Body of pancreas (tissue), 4 donors: Measurements from ENCODE around the gene PTPRN2. TPM values are rescaled to one million over a fixed set of nuclear protein-coding genes. Genes with fewer than 3 reads are reported as not detected.

Experiments
- ATAC-seq: fragments of 150-250 bp; one replicate; pipeline ENCODE4 v1.9.1; 2016
- DNase-seq, 4 donors: peaks; one replicate each; pipeline ENCODE4 v3.0.0-alpha.2; 2019
- H3K27ac ChIP-seq, 4 donors: fragments of 200-600 bp; sonication (generic); 1 replicate in 3 of 4; 2 replicates in 1 of 4; pipeline versions ENCODE4 v1.5.1 to v1.6.1; 2016 to 2019; ENCODE audit warnings: mild to moderate bottlenecking in 1 of 4, mixed read lengths in 1 of 4, moderate library complexity in 1 of 4
- H3K27me3 ChIP-seq, 2 donors: fragments of 200-600 bp; sonication (generic); one replicate each; pipeline ENCODE4 v1.6.0; 2016; ENCODE audit warnings: mild to moderate bottlenecking in 1 of 2
- H3K36me3 ChIP-seq, 2 donors: fragments of 200-600 bp; sonication (generic); replicated peaks in 1 of 2; 2 replicates each; pipeline ENCODE4 v1.5.1; 2016; ENCODE audit warnings: low read depth in 2 of 2; ENCODE audit not compliant: insufficient read depth in 1 of 2
- H3K4me1 ChIP-seq: fragments of 200-600 bp; sonication (generic); one replicate; pipeline ENCODE4 v1.6.0; 2016
- H3K4me3 ChIP-seq, 2 donors: fragments of 200-600 bp; sonication (generic); 1 replicate in 1 of 2; 2 replicates in 1 of 2; pipeline ENCODE4 v1.5.1; 2016 to 2019
- H3K9me3 ChIP-seq, 3 donors: fragments of 200-600 bp; sonication (generic); 1 replicate in 2 of 3; 2 replicates in 1 of 3; pipeline ENCODE4 v1.5.1; 2016
- POLR2A ChIP-seq, 3 donors: fragments of 450-650 bp; IDR thresholded peaks; one replicate each; pipeline ENCODE4 v1.6.1; 2016; ENCODE audit warnings: antibody characterized with exemption in 3 of 3, mild to moderate bottlenecking in 2 of 3
- WGBS, 2 donors: methylation state at CpG; one replicate each; pipeline ENCODE4 v1.1.5; 2017; 5-methylcytosine and 5-hydroxymethylcytosine counted together
- intact Hi-C: fragments of 100-400 bp; cut with DNase I; formaldehyde crosslinking; loops from one replicate; pipeline ENCODE4 v1.15.1; 2023
- total RNA-seq, 2 donors: library from RNA; depleted of rRNA; stranded (reverse); fragments of >200 nt; gene quantifications; one replicate each; pipeline ENCODE4 v1.1.0, GENCODE V29; 2016
- TF ChIP-seq, protein P1 (sequence below), 7 experiments: fragments of 450-650 bp in 4 of 7; fragments of 200-600 bp in 3 of 7; sonication (generic) in 3 of 7; IDR thresholded peaks; one replicate each; pipeline ENCODE4 v1.5.1; 2016 to 2019; ENCODE audit warnings: antibody characterized with exemption in 7 of 7

Gene PTPRN2
- total RNA-seq, 2 donors from 2014 or later = 31.6 to 76.1 TPM

GRCh38 chr7:158135931-158136330 is 451.7 kb downstream of the PTPRN2 start:
- 84 to 87% methylated on average over 16 of the region's 16 CpGs for WGBS, 2 donors
- TF ChIP-seq, protein P1, sequence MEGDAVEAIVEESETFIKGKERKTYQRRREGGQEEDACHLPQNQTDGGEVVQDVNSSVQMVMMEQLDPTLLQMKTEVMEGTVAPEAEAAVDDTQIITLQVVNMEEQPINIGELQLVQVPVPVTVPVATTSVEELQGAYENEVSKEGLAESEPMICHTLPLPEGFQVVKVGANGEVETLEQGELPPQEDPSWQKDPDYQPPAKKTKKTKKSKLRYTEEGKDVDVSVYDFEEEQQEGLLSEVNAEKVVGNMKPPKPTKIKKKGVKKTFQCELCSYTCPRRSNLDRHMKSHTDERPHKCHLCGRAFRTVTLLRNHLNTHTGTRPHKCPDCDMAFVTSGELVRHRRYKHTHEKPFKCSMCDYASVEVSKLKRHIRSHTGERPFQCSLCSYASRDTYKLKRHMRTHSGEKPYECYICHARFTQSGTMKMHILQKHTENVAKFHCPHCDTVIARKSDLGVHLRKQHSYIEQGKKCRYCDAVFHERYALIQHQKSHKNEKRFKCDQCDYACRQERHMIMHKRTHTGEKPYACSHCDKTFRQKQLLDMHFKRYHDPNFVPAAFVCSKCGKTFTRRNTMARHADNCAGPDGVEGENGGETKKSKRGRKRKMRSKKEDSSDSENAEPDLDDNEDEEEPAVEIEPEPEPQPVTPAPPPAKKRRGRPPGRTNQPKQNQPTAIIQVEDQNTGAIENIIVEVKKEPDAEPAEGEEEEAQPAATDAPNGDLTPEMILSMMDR (IDR thresholded peaks at IDR 0.05) = no peak
- TF ChIP-seq POLR2A (IDR thresholded peaks at IDR 0.05) = no peak

GRCh38 chr7:158134824-158135223 is 452.8 kb downstream of the PTPRN2 start:
- ATAC-seq (no peak), DNase-seq (no peak)
- H3K9me3 ChIP-seq = no peaks in the 10 kb centered on the region
- WGBS, 2 donors = 86 to 92% methylated on average over 4 of the region's 4 CpGs
- H3K4me1 ChIP-seq = no peaks in the 10 kb centered on the region
- H3K27ac ChIP-seq = no peak overlapping the region
- H3K4me3 ChIP-seq = no peak overlapping the region
- no peaks in the 10 kb centered on the region for H3K27me3 ChIP-seq
- TF ChIP-seq POLR2A (IDR thresholded peaks at IDR 0.05) = no peak
- TF ChIP-seq, protein P1 (IDR thresholded peaks at IDR 0.05) = no peak
- intact Hi-C loops = no loop called here
- no peaks in the 10 kb centered on the region for H3K36me3 ChIP-seq

More at GRCh38 chr7:158135931-158136330, 451.7 kb downstream of the PTPRN2 start:
- no peak for ATAC-seq
- no peak for DNase-seq
- H3K9me3 ChIP-seq = no peaks in the 10 kb centered on the region
- no peaks in the 10 kb centered on the region for H3K4me1 ChIP-seq
- no peak overlapping the region for H3K4me3 ChIP-seq
- H3K27me3 ChIP-seq = no peaks in the 10 kb centered on the region
- no peaks in the 10 kb centered on the region for H3K36me3 ChIP-seq
- no peak overlapping the region for H3K27ac ChIP-seq
- intact Hi-C loops = no loop called here

GRCh38 chr7:158133515-158134271 is 453.9 kb downstream of the PTPRN2 start:
- TF ChIP-seq POLR2A (IDR thresholded peaks at IDR 0.05) = no peak
- TF ChIP-seq, protein P1 (IDR thresholded peaks at IDR 0.05) = no peak
- no peak overlapping the region for H3K4me3 ChIP-seq
- 86 to 89% methylated on average over 27 to 36 of the region's 36 CpGs for WGBS, 2 donors
- intact Hi-C loops = no loop called here
- no peak overlapping the region for H3K27ac ChIP-seq
- ATAC-seq = no peak
- DNase-seq = no peak
- H3K36me3 ChIP-seq = no peaks in the 10 kb centered on the region
- H3K9me3 ChIP-seq = no peaks in the 10 kb centered on the region
- H3K4me1 ChIP-seq = no peaks in the 10 kb centered on the region
- no peaks in the 10 kb centered on the region for H3K27me3 ChIP-seq

DNA sequence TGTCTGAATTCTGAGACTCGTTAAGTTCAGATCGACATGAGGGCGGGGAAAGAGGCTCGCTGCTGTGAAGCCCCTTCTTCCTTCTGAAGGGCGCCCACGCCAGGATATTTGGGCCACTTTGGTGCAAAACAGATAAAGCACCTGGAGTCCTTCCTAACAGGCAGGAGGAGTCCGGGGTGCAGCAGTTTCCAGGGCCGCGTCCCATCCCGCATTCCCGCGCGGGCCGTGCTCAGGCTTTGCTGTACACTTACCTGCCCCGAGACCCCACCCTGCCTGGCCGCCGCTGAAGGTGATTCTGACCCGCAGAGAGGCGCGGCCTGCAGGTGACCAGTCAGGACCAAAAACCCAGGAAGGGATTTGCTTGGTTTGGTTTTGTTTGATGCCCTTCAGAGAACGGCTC is 454.6 kb downstream of the PTPRN2 start:
- 90 to 97% methylated on average over 6 to 21 of the region's 21 CpGs for WGBS, 2 donors
- DNase-seq (no peak), ATAC-seq (no peak)
- no peak overlapping the region for H3K4me3 ChIP-seq
- intact Hi-C loops = no loop called here
- no peaks in the 10 kb centered on the region for H3K36me3 ChIP-seq
- H3K9me3 ChIP-seq = no peaks in the 10 kb centered on the region
- TF ChIP-seq, protein P1 (IDR thresholded peaks at IDR 0.05) = no peak
- no peak for TF ChIP-seq POLR2A (IDR thresholded peaks at IDR 0.05)
- no peak overlapping the region for H3K27ac ChIP-seq
- no peaks in the 10 kb centered on the region for H3K4me1 ChIP-seq
- H3K27me3 ChIP-seq = no peaks in the 10 kb centered on the region

DNA sequence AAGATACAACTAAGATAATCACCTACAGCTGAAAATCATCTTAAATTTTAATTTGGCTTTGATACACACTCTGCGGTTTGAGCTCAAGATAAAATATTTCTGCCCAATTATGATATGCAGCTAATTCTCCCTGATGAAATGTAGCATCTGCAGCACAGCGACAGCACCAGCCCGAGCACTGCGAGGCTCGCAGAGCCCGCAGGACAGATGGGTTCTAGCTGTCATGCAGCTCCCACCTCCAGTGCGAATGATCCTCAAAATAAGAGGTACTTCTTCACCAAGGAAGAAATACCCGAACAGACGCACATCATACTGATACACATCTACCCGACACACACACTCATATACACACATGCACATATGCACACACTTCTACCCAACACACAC is 457.6 kb downstream of the PTPRN2 start:
- WGBS, 2 donors = 89 to 93% methylated on average over 10 of the region's 10 CpGs

More for the DNA sequence above, 457.6 kb downstream of the PTPRN2 start:
- H3K9me3 ChIP-seq = no peaks in the 10 kb centered on the region
- DNase-seq (no peak), ATAC-seq (no peak)
- no peak for TF ChIP-seq POLR2A (IDR thresholded peaks at IDR 0.05)
- TF ChIP-seq, protein P1 (IDR thresholded peaks at IDR 0.05) = no peak
- intact Hi-C loops = no loop called here
- no peak overlapping the region for H3K27ac ChIP-seq
- H3K4me3 ChIP-seq = no peak overlapping the region
- H3K4me1 ChIP-seq = no peaks in the 10 kb centered on the region
- H3K27me3 ChIP-seq = no peaks in the 10 kb centered on the region
- no peaks in the 10 kb centered on the region for H3K36me3 ChIP-seq
